ENCODE data around the gene SH3TC1. TPM values are rescaled to one million over a fixed set of nuclear protein-coding genes. Genes with fewer than 3 reads are reported as not detected.

SH3TC1 gene
- total and polyA plus RNA-seq, 4 donors: 6.5 to 34.6 (median 25.8) TPM

GRCh38 chr4:8182858-8183725, 16.0 kb upstream of the SH3TC1 start:
- H3K4me3 ChIP-seq (ENCODE audit: low read depth in 1 of 3, low read length in 3 of 3): no peak overlapping the region
- 69% methylated on average over 25 of the region's 25 CpGs for WGBS
- DNase-seq (ENCODE audit: low spot score): no peak
- peaks cover 0 to 14% (median 5%) of the 10 kb centered on the region in 4 donors for H3K4me1 ChIP-seq (ENCODE audit: control insufficient read depth in 4 of 4, insufficient read depth in 4 of 4, low read length in 3 of 4)
- no peak overlapping the region for H3K27ac ChIP-seq (ENCODE audit: low read depth in 1 of 2, low read length in 2 of 2)
- H3K36me3 ChIP-seq (ENCODE audit: control insufficient read depth in 4 of 4, insufficient read depth in 3 of 4, low read depth in 1 of 4, low read length in 3 of 4): no peaks in the 10 kb centered on the region
- TF ChIP-seq EGR1 (IDR thresholded peaks at IDR 0.05; ENCODE audit: low read depth in 2 of 2): no peak
- no peak for TF ChIP-seq JUND (IDR thresholded peaks at IDR 0.05)
- TF ChIP-seq RXRA (IDR thresholded peaks at IDR 0.05): peak in 1 of 2 donors; percentile 40
- H3K9ac ChIP-seq (ENCODE audit: low read depth in 1 of 2, low read length in 2 of 2): no peak overlapping the region
- H3K9me3 ChIP-seq (ENCODE audit: control insufficient read depth in 4 of 4, low read length in 3 of 4): no peaks in the 10 kb centered on the region
- no peaks in the 10 kb centered on the region for H3K27me3 ChIP-seq (ENCODE audit: control insufficient read depth in 4 of 4, insufficient read depth in 4 of 4, low read length in 3 of 4)

GRCh38 chr4:8184061-8184460, 15.0 kb upstream of the SH3TC1 start:
- peaks cover 0 to 14% (median 7%) of the 10 kb centered on the region in 4 donors for H3K4me1 ChIP-seq (ENCODE audit: control insufficient read depth in 4 of 4, insufficient read depth in 4 of 4, low read length in 3 of 4)
- no peaks in the 10 kb centered on the region for H3K36me3 ChIP-seq (ENCODE audit: control insufficient read depth in 4 of 4, insufficient read depth in 3 of 4, low read depth in 1 of 4, low read length in 3 of 4)
- 91% methylated on average over 4 of the region's 4 CpGs for WGBS
- TF ChIP-seq TAF1 (conservative IDR thresholded peaks at IDR 0.05) (no peak), EGR1 (IDR thresholded peaks at IDR 0.05; ENCODE audit: low read depth in 2 of 2) (no peak), NR2F2 (IDR thresholded peaks at IDR 0.05) (no peak), HNF4G (IDR thresholded peaks at IDR 0.05) (no peak), HNF4A (conservative IDR thresholded peaks at IDR 0.05) (no peak), SP1 (IDR thresholded peaks at IDR 0.05) (no peak), JUND (IDR thresholded peaks at IDR 0.05) (no peak), GABPA (IDR thresholded peaks at IDR 0.05 in 1 of 2, conservative IDR thresholded peaks at IDR 0.05 in 1 of 2) (no peak)
- no peak overlapping the region for H3K27ac ChIP-seq (ENCODE audit: low read depth in 1 of 2, low read length in 2 of 2)
- no peak overlapping the region for H3K9ac ChIP-seq (ENCODE audit: low read depth in 1 of 2, low read length in 2 of 2)
- no peaks in the 10 kb centered on the region for H3K27me3 ChIP-seq (ENCODE audit: control insufficient read depth in 4 of 4, insufficient read depth in 4 of 4, low read length in 3 of 4)
- H3K4me3 ChIP-seq (ENCODE audit: low read depth in 1 of 3, low read length in 3 of 3): no peak overlapping the region
- no peaks in the 10 kb centered on the region for H3K9me3 ChIP-seq (ENCODE audit: control insufficient read depth in 4 of 4, low read length in 3 of 4)
- DNase-seq (ENCODE audit: low spot score): no peak

- Histone ChIP-seq H3K9me3 (ENCODE audit: control insufficient read depth in 4 of 4, low read length in 3 of 4) (no peaks in the 10 kb centered on the region), H3K4me3 (ENCODE audit: low read depth in 1 of 3, low read length in 3 of 3) (no peak overlapping the region), H3K27ac (ENCODE audit: low read depth in 1 of 2, low read length in 2 of 2) (no peak overlapping the region), H3K27me3 (ENCODE audit: control insufficient read depth in 4 of 4, insufficient read depth in 4 of 4, low read length in 3 of 4) (no peaks in the 10 kb centered on the region), H3K9ac (ENCODE audit: low read depth in 1 of 2, low read length in 2 of 2) (no peak overlapping the region), H3K36me3 (ENCODE audit: control insufficient read depth in 4 of 4, insufficient read depth in 3 of 4, low read depth in 1 of 4, low read length in 3 of 4) (no peaks in the 10 kb centered on the region), H3K4me1 (ENCODE audit: control insufficient read depth in 4 of 4, insufficient read depth in 4 of 4, low read length in 3 of 4) (peaks cover 0 to 15% (median 9%) of the 10 kb centered on the region in 4 donors)
- 91% methylated on average over 9 of the region's 9 CpGs for WGBS
- no peak for TF ChIP-seq HNF4A (conservative IDR thresholded peaks at IDR 0.05)
- TF ChIP-seq SP1 (IDR thresholded peaks at IDR 0.05): no peak
- TF ChIP-seq RAD21 (IDR thresholded peaks at IDR 0.05): no peak
- TF ChIP-seq RXRA (IDR thresholded peaks at IDR 0.05): no peak
- TF ChIP-seq TAF1 (conservative IDR thresholded peaks at IDR 0.05): no peak
- TF ChIP-seq YY1 (IDR thresholded peaks at IDR 0.05): no peak
- TF ChIP-seq JUND (IDR thresholded peaks at IDR 0.05): no peak
- no peak for TF ChIP-seq EGR1 (IDR thresholded peaks at IDR 0.05; ENCODE audit: low read depth in 2 of 2)
- TF ChIP-seq, protein P1, sequence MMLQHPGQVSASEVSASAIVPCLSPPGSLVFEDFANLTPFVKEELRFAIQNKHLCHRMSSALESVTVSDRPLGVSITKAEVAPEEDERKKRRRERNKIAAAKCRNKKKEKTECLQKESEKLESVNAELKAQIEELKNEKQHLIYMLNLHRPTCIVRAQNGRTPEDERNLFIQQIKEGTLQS (IDR thresholded peaks at IDR 0.05): no peak
- no peak for TF ChIP-seq FOXA2 (IDR thresholded peaks at IDR 0.05)
- TF ChIP-seq HNF4G (IDR thresholded peaks at IDR 0.05): no peak
- TF ChIP-seq CTCF (IDR thresholded peaks at IDR 0.05; ENCODE audit: low read depth, low read length, missing input control): no peak
- TF ChIP-seq ZBTB33 (IDR thresholded peaks at IDR 0.05): no peak
- TF ChIP-seq REST (IDR thresholded peaks at IDR 0.05): no peak
- TF ChIP-seq GABPA (IDR thresholded peaks at IDR 0.05 in 1 of 2, conservative IDR thresholded peaks at IDR 0.05 in 1 of 2): no peak
- no peak for TF ChIP-seq FOXA1 (IDR thresholded peaks at IDR 0.05)
- TF ChIP-seq NR2F2 (IDR thresholded peaks at IDR 0.05): no peak
- TF ChIP-seq, protein P2, sequence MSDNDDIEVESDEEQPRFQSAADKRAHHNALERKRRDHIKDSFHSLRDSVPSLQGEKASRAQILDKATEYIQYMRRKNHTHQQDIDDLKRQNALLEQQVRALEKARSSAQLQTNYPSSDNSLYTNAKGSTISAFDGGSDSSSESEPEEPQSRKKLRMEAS (IDR thresholded peaks at IDR 0.05): no peak
- no peak for DNase-seq (ENCODE audit: low spot score)
Measured at GRCh38 chr4:8185295-8185694, 13.8 kb upstream of the SH3TC1 start.
